Brain microvascular endothelial cell (primary cell): ENCODE results near the gene TBP.
A peak's percentile ranks its signal among the peaks of the same experiment; 100 is the strongest.

Source experiments
- DNase-seq: peaks from one replicate; pipeline ENCODE4 v3.0.0-alpha.2; 2020
- H3K27ac ChIP-seq: fragments of 250-450 bp; sonication (Bioruptor Pico); 2 replicates; pipeline ENCODE4 v1.5.1; 2020; ENCODE audit warnings: mild to moderate bottlenecking, moderate library complexity
- H3K27me3 ChIP-seq: fragments of 250-450 bp; sonication (Bioruptor Pico); replicated peaks from 2 replicates; pipeline ENCODE4 v1.5.1; 2020; ENCODE audit warnings: mild to moderate bottlenecking
- H3K36me3 ChIP-seq: fragments of 250-450 bp; sonication (Bioruptor Pico); replicated peaks from 2 replicates; pipeline ENCODE4 v1.5.1; 2020; ENCODE audit warnings: mild to moderate bottlenecking
- H3K4me3 ChIP-seq: 2 replicates; pipeline ENCODE4 v1.5.1; 2011; ENCODE audit warnings: low read depth, mild to moderate bottlenecking, control low read depth, low read length, moderate library complexity
- CTCF ChIP-seq: IDR thresholded peaks from 2 replicates; pipeline ENCODE4 v1.5.1; 2011; ENCODE audit warnings: low read depth, mild to moderate bottlenecking, moderate library complexity, low read length, control low read depth, inconsistent platforms; ENCODE audit errors: missing control alignments
- in situ Hi-C: cut with HindIII; loops from 2 replicates; pipeline ENCODE4 v1.10.0; 2017; ENCODE audit warnings: low sequenced_read_pairs, low pct_ligation_motif_present

The TBP gene

DNA sequence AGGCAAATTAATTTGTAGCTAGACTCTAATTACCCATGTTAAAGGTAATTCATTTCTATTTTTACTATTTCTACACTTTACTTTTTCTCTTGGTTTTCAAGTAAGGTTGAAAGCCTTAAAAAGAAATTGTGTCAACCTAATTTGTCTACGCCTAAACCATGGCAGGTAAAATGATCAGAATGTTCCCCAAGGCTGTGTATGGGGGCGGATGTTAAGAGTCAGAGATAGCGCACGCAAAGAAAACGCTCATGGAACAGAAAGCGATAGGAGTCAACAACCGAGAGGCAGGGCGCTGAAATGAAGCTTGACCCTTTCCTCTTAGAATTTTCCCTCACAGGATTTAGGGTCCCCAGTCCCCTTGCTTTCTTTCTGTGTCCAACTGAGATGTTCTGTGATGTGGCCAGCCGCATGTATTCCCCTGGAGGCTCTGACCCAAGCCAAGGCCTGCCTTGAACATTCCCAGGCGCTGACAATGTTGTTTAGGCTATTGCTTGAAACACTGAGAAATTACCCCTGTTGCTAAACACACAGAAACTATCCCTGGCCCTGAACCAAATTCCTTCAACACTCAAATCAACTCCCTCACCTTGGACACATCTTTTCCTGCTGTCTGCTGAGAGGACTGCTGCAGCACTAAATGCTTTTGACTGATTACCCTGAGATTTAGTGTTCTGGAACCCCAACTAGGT is 12.0 kb upstream of the TBP start:
- no peak overlapping the region for H3K27ac ChIP-seq
- no peak for DNase-seq
- in situ Hi-C loops, result no loop called here
- no peak overlapping the region for H3K4me3 ChIP-seq
- TF ChIP-seq CTCF, result no peak
- H3K36me3 ChIP-seq, result peaks cover 83% of the 10 kb centered on the region
- no peaks in the 10 kb centered on the region for H3K27me3 ChIP-seq

DNA sequence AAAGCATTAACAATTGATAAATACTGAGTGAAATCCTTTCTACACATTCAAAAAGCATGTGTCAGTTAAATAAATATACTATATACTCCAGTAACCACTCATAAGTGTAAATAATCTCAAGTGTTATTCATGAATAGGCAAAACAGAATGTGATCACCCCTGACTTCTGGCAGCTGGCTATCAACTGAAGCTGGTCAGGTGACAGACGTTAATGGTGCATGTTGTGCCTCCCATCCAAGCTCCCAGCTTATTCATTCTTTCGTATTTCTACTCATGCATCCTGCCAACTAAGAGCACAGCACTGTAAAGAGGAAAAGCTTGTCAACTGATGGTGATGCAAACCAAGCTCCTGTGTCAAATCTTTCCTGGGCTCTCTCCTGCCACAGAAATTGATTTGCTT is 8.8 kb upstream of the TBP start:
- peaks cover 64% of the 10 kb centered on the region for H3K36me3 ChIP-seq
- H3K27me3 ChIP-seq, result no peaks in the 10 kb centered on the region
- no peak overlapping the region for H3K27ac ChIP-seq
- in situ Hi-C loops, result no loop called here
- TF ChIP-seq CTCF, result no peak
- no peak for DNase-seq
- no peak overlapping the region for H3K4me3 ChIP-seq

- no peaks in the 10 kb centered on the region for H3K27me3 ChIP-seq
- peak within 1 kb of the TSS; percentile 99 for H3K4me3 ChIP-seq
- H3K36me3 ChIP-seq, result peaks cover 7% of the 10 kb centered on the region
- DNase-seq, result peak; percentile 95
- no peak for TF ChIP-seq CTCF
- peak within 1 kb of the TSS; percentile 100 for H3K27ac ChIP-seq
- in situ Hi-C loops, result no loop called here
These were observed 1.2 kb upstream of the TBP start, which contains the start of gene PSMB1 for GRCh38 chr6:170552765-170553533. PSMB1 (minus strand) TSS chr6:170553307; CDS start chr6:170553242, 65 bp downstream.

DNA sequence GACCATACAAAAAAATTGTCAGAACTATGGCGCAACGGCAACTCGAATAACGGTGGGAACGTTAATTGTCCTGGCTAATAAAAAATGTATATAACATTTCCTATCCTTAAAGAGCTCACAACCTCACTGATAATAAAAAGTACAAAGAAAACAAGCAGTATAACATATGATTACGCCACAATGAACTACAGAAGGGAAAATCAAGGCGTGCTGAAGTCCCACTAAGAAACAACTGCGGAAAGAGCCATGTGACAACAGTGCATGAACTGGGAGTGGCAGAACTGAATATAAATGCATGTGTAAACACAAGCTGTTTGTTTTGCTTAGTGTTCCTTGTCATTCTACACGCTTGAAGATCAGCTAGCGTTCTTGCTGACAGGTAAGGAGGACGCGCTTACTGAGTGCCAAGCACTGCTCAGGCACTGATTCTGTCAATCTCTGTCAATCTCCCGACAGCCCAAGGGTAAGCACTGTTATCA is 596 bp upstream of the TBP start:
- in situ Hi-C loops, result no loop called here
- peak overlapping the region; percentile 100 for H3K27ac ChIP-seq

DNA sequence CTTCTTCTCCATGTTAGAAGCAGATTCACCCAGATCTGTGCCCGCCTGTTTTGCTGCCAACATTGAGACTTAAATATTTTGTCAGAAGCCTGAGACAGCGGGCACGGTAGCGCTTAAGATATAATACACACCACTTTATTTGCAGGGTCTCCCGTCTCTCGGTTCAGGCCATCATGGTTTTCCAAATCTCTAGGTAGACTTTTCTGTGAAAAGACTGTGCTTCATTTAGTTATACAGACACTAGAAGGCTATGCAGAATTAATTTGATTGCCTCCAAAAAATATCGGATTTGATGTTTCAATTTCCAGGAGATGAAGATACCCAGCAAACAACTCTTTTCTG is 598 bp downstream of the TBP start:
- TF ChIP-seq CTCF, result no peak
- no peak for DNase-seq
- H3K27ac ChIP-seq, result peak overlapping the region; percentile 100
- in situ Hi-C loops, result no loop called here
- no peaks in the 10 kb centered on the region for H3K27me3 ChIP-seq
- peaks cover 17% of the 10 kb centered on the region for H3K36me3 ChIP-seq
- H3K4me3 ChIP-seq, result peak overlapping the region; percentile 99

More for the DNA sequence above, 596 bp upstream of the TBP start:
- Histone ChIP-seq H3K27me3 (no peaks in the 10 kb centered on the region), H3K4me3 (peak overlapping the region; percentile 99), H3K36me3 (peaks cover 8% of the 10 kb centered on the region)
- DNase-seq, result no peak
- TF ChIP-seq CTCF, result no peak
